ENCODE measurements around the gene ADCY4.

Gene ADCY4

DNA sequence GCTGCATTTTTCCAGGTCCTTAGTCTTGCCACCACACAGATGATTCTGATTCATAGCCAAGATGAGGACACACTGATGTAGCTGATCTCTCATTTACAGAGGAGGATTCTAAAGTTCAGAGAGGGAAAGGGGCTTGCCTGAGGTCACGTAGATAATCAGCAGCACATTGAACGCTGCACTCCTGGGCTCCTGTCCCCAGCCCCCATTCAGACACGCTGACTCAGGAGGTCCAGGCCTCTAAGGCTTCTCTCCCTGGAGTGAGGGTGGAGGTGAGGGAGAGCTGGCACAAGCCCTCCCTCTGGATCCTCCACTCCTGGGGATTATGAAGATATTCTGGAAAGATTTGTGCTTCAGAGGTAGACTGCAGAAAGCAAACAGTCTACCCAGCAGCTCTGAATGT is 43.5 kb upstream of the ADCY4 start:
- Histone ChIP-seq H3K27ac (ENCODE audit: low read depth, low read length) (no peak overlapping the region), H3F3A (ENCODE audit: insufficient read depth) (no peaks in the 10 kb centered on the region), H3K9ac (ENCODE audit: low read length) (no peak overlapping the region), H3K27me3 (ENCODE audit: low read length) (no peaks in the 10 kb centered on the region), H3K4me2 (ENCODE audit: low read depth, low read length, poor library complexity, severe bottlenecking) (no peak overlapping the region), H3K9me2 (replicated peaks; ENCODE audit: insufficient read depth, low read length) (no peaks in the 10 kb centered on the region), H3K4me3 (ENCODE audit: insufficient read depth, low read length, poor library complexity, severe bottlenecking) (no peak overlapping the region), H3K79me2 (ENCODE audit: insufficient read depth, low read length) (no peaks in the 10 kb centered on the region), H2AFZ (ENCODE audit: low read depth, low read length, severe bottlenecking) (no peak overlapping the region), H4K20me1 (ENCODE audit: low read depth, low read length) (no peaks in the 10 kb centered on the region), H3K36me3 (ENCODE audit: low read length) (no peaks in the 10 kb centered on the region), H3K9me3 (ENCODE audit: insufficient read depth, low read length) (no peaks in the 10 kb centered on the region)
- no peak for TF ChIP-seq EZH2phosphoT487 (conservative IDR thresholded peaks at IDR 0.05; ENCODE audit: low read length)

DNA sequence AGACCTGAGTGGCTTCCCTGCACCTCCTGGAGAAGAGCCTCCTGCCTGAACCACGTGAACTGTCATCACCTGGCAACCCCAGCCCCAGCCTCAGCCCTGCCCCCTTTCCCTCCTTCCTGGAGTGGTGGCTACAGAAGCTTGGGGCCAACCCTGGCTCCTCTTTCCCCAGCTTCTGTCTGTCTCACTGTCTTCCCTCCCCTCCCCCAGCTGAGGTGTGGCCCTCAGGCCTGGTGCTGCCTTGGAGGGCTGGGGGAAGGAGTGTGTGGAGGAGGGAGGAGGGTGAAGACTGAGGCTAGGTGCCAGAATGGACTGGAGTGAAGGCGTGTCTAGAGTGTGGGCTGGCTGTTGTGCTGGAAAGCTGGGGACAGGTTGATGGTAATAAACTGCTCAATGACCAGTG is 42.8 kb upstream of the ADCY4 start:
- no peak overlapping the region for H3K9ac ChIP-seq (ENCODE audit: low read length)
- no peaks in the 10 kb centered on the region for H3K79me2 ChIP-seq (ENCODE audit: insufficient read depth, low read length)
- no peaks in the 10 kb centered on the region for H4K20me1 ChIP-seq (ENCODE audit: low read depth, low read length)
- H3K9me2 ChIP-seq (replicated peaks; ENCODE audit: insufficient read depth, low read length) = no peaks in the 10 kb centered on the region
- TF ChIP-seq EZH2phosphoT487 (conservative IDR thresholded peaks at IDR 0.05; ENCODE audit: low read length) = no peak
- TF ChIP-seq, protein P1, sequence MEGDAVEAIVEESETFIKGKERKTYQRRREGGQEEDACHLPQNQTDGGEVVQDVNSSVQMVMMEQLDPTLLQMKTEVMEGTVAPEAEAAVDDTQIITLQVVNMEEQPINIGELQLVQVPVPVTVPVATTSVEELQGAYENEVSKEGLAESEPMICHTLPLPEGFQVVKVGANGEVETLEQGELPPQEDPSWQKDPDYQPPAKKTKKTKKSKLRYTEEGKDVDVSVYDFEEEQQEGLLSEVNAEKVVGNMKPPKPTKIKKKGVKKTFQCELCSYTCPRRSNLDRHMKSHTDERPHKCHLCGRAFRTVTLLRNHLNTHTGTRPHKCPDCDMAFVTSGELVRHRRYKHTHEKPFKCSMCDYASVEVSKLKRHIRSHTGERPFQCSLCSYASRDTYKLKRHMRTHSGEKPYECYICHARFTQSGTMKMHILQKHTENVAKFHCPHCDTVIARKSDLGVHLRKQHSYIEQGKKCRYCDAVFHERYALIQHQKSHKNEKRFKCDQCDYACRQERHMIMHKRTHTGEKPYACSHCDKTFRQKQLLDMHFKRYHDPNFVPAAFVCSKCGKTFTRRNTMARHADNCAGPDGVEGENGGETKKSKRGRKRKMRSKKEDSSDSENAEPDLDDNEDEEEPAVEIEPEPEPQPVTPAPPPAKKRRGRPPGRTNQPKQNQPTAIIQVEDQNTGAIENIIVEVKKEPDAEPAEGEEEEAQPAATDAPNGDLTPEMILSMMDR (IDR thresholded peaks at IDR 0.05; ENCODE audit: insufficient read depth, low read length, poor library complexity, severe bottlenecking) = no peak
- H2AFZ ChIP-seq (ENCODE audit: low read depth, low read length, severe bottlenecking) = no peak overlapping the region
- no peak overlapping the region for H3K4me3 ChIP-seq (ENCODE audit: insufficient read depth, low read length, poor library complexity, severe bottlenecking)
- no peak overlapping the region for H3K4me2 ChIP-seq (ENCODE audit: low read depth, low read length, poor library complexity, severe bottlenecking)
- H3K36me3 ChIP-seq (ENCODE audit: low read length) = no peaks in the 10 kb centered on the region
- H3K27me3 ChIP-seq (ENCODE audit: low read length) = no peaks in the 10 kb centered on the region
- no peaks in the 10 kb centered on the region for H3K9me3 ChIP-seq (ENCODE audit: insufficient read depth, low read length)
- no peak overlapping the region for H3K27ac ChIP-seq (ENCODE audit: low read depth, low read length)
- H3F3A ChIP-seq (ENCODE audit: insufficient read depth) = no peaks in the 10 kb centered on the region

DNA sequence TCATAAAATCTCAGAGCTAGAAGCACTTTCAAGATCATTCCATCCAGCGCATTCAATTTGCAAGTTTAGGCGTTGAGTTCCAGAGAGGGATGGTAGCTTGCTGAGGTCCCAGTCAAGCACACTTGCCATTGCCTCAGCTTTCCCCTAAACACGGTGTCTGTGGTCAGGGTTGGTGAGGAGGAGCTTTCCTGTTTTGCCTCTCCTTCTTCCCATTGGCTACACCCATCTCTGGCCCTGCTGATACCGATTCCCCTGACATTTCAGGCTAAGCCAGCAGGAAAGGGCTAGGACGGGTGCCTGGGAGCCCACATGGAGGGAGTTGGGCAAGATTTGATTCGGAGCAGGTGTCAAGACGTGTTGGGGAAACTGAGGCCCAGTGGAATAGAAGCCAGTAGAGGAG is 42.3 kb upstream of the ADCY4 start:
- no peak overlapping the region for H3K27ac ChIP-seq (ENCODE audit: low read depth, low read length)
- no peak overlapping the region for H2AFZ ChIP-seq (ENCODE audit: low read depth, low read length, severe bottlenecking)
- H3K36me3 ChIP-seq (ENCODE audit: low read length) = no peaks in the 10 kb centered on the region
- no peaks in the 10 kb centered on the region for H3K79me2 ChIP-seq (ENCODE audit: insufficient read depth, low read length)
- no peak overlapping the region for H3K9ac ChIP-seq (ENCODE audit: low read length)
- no peaks in the 10 kb centered on the region for H4K20me1 ChIP-seq (ENCODE audit: low read depth, low read length)
- H3K4me2 ChIP-seq (ENCODE audit: low read depth, low read length, poor library complexity, severe bottlenecking) = no peak overlapping the region
- H3K27me3 ChIP-seq (ENCODE audit: low read length) = no peaks in the 10 kb centered on the region
- no peak overlapping the region for H3K4me3 ChIP-seq (ENCODE audit: insufficient read depth, low read length, poor library complexity, severe bottlenecking)
- H3F3A ChIP-seq (ENCODE audit: insufficient read depth) = no peaks in the 10 kb centered on the region
- no peaks in the 10 kb centered on the region for H3K9me2 ChIP-seq (replicated peaks; ENCODE audit: insufficient read depth, low read length)
- TF ChIP-seq EZH2phosphoT487 (conservative IDR thresholded peaks at IDR 0.05; ENCODE audit: low read length) = no peak
- TF ChIP-seq, protein P1 (IDR thresholded peaks at IDR 0.05; ENCODE audit: insufficient read depth, low read length, poor library complexity, severe bottlenecking) = no peak
- no peaks in the 10 kb centered on the region for H3K9me3 ChIP-seq (ENCODE audit: insufficient read depth, low read length)

DNA sequence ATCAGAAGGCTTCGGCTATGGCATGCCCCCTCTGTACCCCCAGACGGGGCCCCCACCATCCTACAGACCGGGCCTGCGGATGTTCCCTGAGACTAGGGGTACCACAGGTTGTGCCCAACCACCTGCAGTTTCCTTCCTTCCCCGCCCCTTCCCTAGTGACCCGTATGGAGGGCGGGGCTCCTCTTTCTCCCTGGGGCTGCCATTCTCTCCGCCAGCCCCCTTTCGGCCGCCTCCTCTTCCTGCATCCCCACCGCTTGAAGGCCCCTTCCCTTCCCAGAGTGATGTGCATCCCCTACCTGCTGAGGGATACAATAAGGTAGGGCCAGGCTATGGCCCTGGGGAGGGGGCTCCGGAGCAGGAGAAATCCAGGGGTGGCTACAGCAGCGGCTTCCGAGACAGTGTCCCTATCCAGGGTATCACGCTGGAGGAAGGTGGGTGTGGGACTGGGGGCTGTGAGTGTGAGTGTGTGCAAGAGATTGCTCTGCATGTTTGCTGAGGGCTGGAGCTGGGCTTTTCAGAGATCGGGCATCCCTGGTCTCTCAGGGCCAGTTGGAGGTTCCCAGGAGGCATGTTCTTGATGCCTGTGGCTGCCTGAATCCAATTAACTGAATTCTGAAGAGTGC is 41.7 kb upstream of the ADCY4 start:
- H3K4me2 ChIP-seq (ENCODE audit: low read depth, low read length, poor library complexity, severe bottlenecking) = no peak overlapping the region
- no peak overlapping the region for H3K9ac ChIP-seq (ENCODE audit: low read length)

More for the DNA sequence above, 41.7 kb upstream of the ADCY4 start:
- Histone ChIP-seq H3K27ac (ENCODE audit: low read depth, low read length) (no peak overlapping the region), H3K27me3 (ENCODE audit: low read length) (no peaks in the 10 kb centered on the region), H4K20me1 (ENCODE audit: low read depth, low read length) (no peaks in the 10 kb centered on the region), H3F3A (ENCODE audit: insufficient read depth) (no peaks in the 10 kb centered on the region), H3K9me3 (ENCODE audit: insufficient read depth, low read length) (no peaks in the 10 kb centered on the region), H3K79me2 (ENCODE audit: insufficient read depth, low read length) (no peaks in the 10 kb centered on the region), H3K4me3 (ENCODE audit: insufficient read depth, low read length, poor library complexity, severe bottlenecking) (no peak overlapping the region), H2AFZ (ENCODE audit: low read depth, low read length, severe bottlenecking) (no peak overlapping the region), H3K36me3 (ENCODE audit: low read length) (no peaks in the 10 kb centered on the region), H3K9me2 (replicated peaks; ENCODE audit: insufficient read depth, low read length) (no peaks in the 10 kb centered on the region)
- no peak for TF ChIP-seq EZH2phosphoT487 (conservative IDR thresholded peaks at IDR 0.05; ENCODE audit: low read length)
- TF ChIP-seq, protein P1 (IDR thresholded peaks at IDR 0.05; ENCODE audit: insufficient read depth, low read length, poor library complexity, severe bottlenecking) = no peak
